ENCODE measurements around the gene GPC5. TPM values are rescaled to one million over a fixed set of nuclear protein-coding genes. Genes with fewer than 3 reads are reported as not detected.

GPC5 gene
- total RNA-seq, 2 experiments from 2014 or later: 2.4 TPM; not detected in 1

DNA sequence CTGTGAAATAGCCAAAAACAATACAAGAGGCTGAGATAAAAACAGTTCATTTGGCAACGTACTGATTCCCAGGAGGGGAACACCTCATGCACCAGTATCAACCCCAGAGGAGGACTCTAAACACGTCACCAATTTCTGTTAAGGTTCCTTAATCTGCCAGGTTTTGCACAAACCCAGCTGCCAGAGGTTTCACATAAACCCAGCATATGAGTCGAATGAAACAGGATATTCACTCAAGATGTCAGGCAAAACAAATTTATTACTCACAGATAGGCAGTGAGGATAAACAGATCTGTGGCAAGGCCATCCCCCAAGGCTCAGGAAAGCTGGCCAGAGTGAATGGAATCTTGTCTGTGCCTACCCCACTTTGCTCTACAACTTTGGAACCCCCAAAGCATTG lies 210.9 kb downstream of the GPC5 start:
- no peak for DNase-seq (ENCODE audit: low spot score)
- H3K4me3 ChIP-seq (ENCODE audit: low read depth, low read length, poor library complexity, severe bottlenecking): no peak overlapping the region
- no peaks in the 10 kb centered on the region for H3K4me1 ChIP-seq (ENCODE audit: insufficient read depth, low read length, poor library complexity, severe bottlenecking)
- CTCF ChIA-PET (ENCODE audit: unreplicated experiment): no interaction called here
- no peak overlapping the region for H3K27ac ChIP-seq (ENCODE audit: low read depth, low read length, poor library complexity, severe bottlenecking)
- no peaks in the 10 kb centered on the region for H3K9me3 ChIP-seq (ENCODE audit: low read length)
- BruUV-seq (replicated peaks): no TSS peak
- no peak overlapping the region for H2AFZ ChIP-seq (ENCODE audit: low read length)
- intact Hi-C loops (cut with micrococcal nuclease; ENCODE audit: unreplicated experiment): no loop called here
- H3K36me3 ChIP-seq (ENCODE audit: insufficient read depth, low read length): no peaks in the 10 kb centered on the region
- POLR2A ChIA-PET: interaction anchor here (0.6 to 1.4 kb wide), 5 partner anchors 10 to 453 kb away, joined by 3 to 4 read pairs (median 3); no protein-coding TSS in a partner anchor
- no peaks in the 10 kb centered on the region for H4K20me1 ChIP-seq (ENCODE audit: insufficient read depth, low read length)
- TF ChIP-seq, protein P1, sequence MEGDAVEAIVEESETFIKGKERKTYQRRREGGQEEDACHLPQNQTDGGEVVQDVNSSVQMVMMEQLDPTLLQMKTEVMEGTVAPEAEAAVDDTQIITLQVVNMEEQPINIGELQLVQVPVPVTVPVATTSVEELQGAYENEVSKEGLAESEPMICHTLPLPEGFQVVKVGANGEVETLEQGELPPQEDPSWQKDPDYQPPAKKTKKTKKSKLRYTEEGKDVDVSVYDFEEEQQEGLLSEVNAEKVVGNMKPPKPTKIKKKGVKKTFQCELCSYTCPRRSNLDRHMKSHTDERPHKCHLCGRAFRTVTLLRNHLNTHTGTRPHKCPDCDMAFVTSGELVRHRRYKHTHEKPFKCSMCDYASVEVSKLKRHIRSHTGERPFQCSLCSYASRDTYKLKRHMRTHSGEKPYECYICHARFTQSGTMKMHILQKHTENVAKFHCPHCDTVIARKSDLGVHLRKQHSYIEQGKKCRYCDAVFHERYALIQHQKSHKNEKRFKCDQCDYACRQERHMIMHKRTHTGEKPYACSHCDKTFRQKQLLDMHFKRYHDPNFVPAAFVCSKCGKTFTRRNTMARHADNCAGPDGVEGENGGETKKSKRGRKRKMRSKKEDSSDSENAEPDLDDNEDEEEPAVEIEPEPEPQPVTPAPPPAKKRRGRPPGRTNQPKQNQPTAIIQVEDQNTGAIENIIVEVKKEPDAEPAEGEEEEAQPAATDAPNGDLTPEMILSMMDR (conservative IDR thresholded peaks at IDR 0.05; ENCODE audit: low read length): no peak
- no peak for TF ChIP-seq EZH2phosphoT487 (IDR thresholded peaks at IDR 0.05; ENCODE audit: borderline replicate concordance, low read depth, low read length)
- H3K79me2 ChIP-seq (ENCODE audit: insufficient read depth, low read depth, low read length): no peaks in the 10 kb centered on the region
- no peak overlapping the region for H3K4me2 ChIP-seq (ENCODE audit: low read length)
- H3K9me2 ChIP-seq (ENCODE audit: insufficient read depth, low read length): no peaks in the 10 kb centered on the region

DNA sequence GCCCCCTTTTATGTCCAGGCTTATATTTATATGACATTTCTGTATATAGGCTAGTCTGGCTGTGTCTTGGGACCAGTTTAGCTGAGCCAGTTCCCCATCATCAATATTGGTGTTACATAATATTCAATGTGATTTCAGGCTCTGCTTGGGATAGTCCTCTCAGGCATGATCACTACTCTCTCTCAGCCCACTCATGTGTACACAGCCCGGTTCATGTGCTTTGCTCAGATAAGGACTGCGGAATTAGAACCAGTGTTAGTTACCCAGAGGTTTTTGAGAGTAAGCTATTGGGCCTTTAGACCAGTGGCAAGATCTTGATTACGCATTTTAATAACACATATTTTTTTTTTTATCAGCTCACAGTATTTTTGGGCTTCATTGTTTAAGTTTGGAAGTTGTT lies 219.9 kb downstream of the GPC5 start:
- POLR2A ChIA-PET: interaction anchor here (0.5 to 3.1 kb wide), 16 partner anchors 11 to 168 kb away, joined by 3 to 18 read pairs (median 3); no protein-coding TSS in a partner anchor
- intact Hi-C loops (cut with micrococcal nuclease; ENCODE audit: unreplicated experiment): no loop called here
- Histone ChIP-seq H3K4me3 (ENCODE audit: low read depth, low read length, poor library complexity, severe bottlenecking) (no peak overlapping the region), H3K79me2 (ENCODE audit: insufficient read depth, low read depth, low read length) (no peaks in the 10 kb centered on the region), H4K20me1 (ENCODE audit: insufficient read depth, low read length) (no peaks in the 10 kb centered on the region), H3K9me2 (ENCODE audit: insufficient read depth, low read length) (no peaks in the 10 kb centered on the region), H3K27ac (ENCODE audit: low read depth, low read length, poor library complexity, severe bottlenecking) (no peak overlapping the region), H2AFZ (ENCODE audit: low read length) (no peak overlapping the region), H3K4me2 (ENCODE audit: low read length) (no peak overlapping the region), H3K9me3 (ENCODE audit: low read length) (no peaks in the 10 kb centered on the region), H3K4me1 (ENCODE audit: insufficient read depth, low read length, poor library complexity, severe bottlenecking) (no peaks in the 10 kb centered on the region), H3K36me3 (ENCODE audit: insufficient read depth, low read length) (no peaks in the 10 kb centered on the region)
- no TSS peak for BruUV-seq (replicated peaks)
- no peak for TF ChIP-seq EZH2phosphoT487 (IDR thresholded peaks at IDR 0.05; ENCODE audit: borderline replicate concordance, low read depth, low read length)
- TF ChIP-seq, protein P1 (conservative IDR thresholded peaks at IDR 0.05; ENCODE audit: low read length): no peak
- DNase-seq (ENCODE audit: low spot score): no peak
- CTCF ChIA-PET (ENCODE audit: unreplicated experiment): interaction anchor here (1.0 kb wide), 1 partner anchor 10 kb away, joined by 3 read pairs; no protein-coding TSS in a partner anchor

DNA sequence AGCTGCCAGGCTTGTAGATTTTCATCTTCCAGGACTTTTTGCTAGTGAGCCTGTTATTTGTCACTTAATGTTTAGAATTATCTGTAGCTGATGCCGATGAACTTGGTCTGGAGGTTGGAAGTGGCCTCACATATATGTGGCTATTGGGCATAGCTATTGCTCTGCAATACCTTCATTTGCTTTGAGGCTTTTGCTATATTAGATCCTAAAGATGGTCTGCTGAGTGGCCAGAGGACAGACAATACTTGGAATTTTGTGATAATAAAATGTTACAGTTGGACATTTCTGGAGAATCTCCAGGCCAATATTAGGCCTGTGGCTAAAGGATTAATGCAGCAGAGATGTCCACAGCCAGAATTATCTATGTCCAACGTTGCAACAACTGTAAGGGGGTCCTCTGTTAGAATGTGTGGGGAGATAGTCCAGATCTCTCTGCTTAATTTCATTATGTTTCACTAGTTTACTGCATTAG lies 222.3 kb downstream of the GPC5 start:
- Histone ChIP-seq H3K79me2 (ENCODE audit: insufficient read depth, low read depth, low read length) (no peaks in the 10 kb centered on the region), H4K20me1 (ENCODE audit: insufficient read depth, low read length) (no peaks in the 10 kb centered on the region), H2AFZ (ENCODE audit: low read length) (no peak overlapping the region), H3K4me1 (ENCODE audit: insufficient read depth, low read length, poor library complexity, severe bottlenecking) (no peaks in the 10 kb centered on the region), H3K4me3 (ENCODE audit: low read depth, low read length, poor library complexity, severe bottlenecking) (no peak overlapping the region), H3K27ac (ENCODE audit: low read depth, low read length, poor library complexity, severe bottlenecking) (no peak overlapping the region), H3K9me2 (ENCODE audit: insufficient read depth, low read length) (no peaks in the 10 kb centered on the region), H3K4me2 (ENCODE audit: low read length) (no peak overlapping the region), H3K36me3 (ENCODE audit: insufficient read depth, low read length) (no peaks in the 10 kb centered on the region), H3K9me3 (ENCODE audit: low read length) (no peaks in the 10 kb centered on the region)
- TF ChIP-seq, protein P1 (conservative IDR thresholded peaks at IDR 0.05; ENCODE audit: low read length): no peak
- TF ChIP-seq EZH2phosphoT487 (IDR thresholded peaks at IDR 0.05; ENCODE audit: borderline replicate concordance, low read depth, low read length): no peak
- ChIA-PET POLR2A (interaction anchor here (0.6 to 3.1 kb wide), 4 partner anchors 8 to 596 kb away, joined by 3 to 18 read pairs (median 6); no protein-coding TSS in a partner anchor), CTCF (ENCODE audit: unreplicated experiment) (no interaction called here)
- BruUV-seq (replicated peaks): no TSS peak
- DNase-seq (ENCODE audit: low spot score): no peak
- intact Hi-C loops (cut with micrococcal nuclease; ENCODE audit: unreplicated experiment): no loop called here

All from OCI-LY7 (cell line).